HT-29 (cell line): ENCODE data around the gene CCDC146. TPM values are rescaled to one million over a fixed set of nuclear protein-coding genes. Genes with fewer than 3 reads are reported as not detected.
"Not testable (repeated sequence)": the region's sequence is repeated elsewhere in the genome, so short reads cannot be mapped to it uniquely, and the experiment has no call there.

Experiments
- DNase-seq: peaks from one replicate; pipeline ENCODE4 v3.0.0-alpha.2; 2015; ENCODE audit warnings: low spot score
- total RNA-seq: library from RNA; depleted of rRNA; stranded (reverse); fragments of >200 nt; shearing (Covaris generic); gene quantifications from 2 replicates; pipeline ENCODE4 v1.2.3, GENCODE V29; 2014

CCDC146 gene
- total RNA-seq, 1 experiment from 2014 or later: not detected

DNA sequence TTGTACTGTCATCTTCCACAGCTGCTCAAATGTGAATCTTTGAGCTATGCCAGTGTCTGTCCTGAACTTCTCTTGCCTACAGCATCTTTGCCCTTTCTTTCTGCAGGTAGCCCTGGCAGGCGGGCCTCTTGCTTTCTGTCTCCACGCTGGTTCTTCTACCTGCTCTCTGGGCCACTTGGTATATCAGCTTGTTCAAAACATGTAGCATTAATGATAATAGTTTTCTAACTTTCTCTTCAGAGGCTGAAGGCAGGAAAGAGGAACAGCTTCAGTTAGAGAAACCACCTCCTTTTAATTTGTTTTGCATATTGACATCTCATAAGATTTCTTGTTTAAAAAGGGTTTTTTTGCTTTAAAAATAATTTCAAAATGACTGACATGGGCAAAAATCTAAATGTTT lies 78.1 kb downstream of the CCDC146 start:
- DNase-seq: no peak

DNA sequence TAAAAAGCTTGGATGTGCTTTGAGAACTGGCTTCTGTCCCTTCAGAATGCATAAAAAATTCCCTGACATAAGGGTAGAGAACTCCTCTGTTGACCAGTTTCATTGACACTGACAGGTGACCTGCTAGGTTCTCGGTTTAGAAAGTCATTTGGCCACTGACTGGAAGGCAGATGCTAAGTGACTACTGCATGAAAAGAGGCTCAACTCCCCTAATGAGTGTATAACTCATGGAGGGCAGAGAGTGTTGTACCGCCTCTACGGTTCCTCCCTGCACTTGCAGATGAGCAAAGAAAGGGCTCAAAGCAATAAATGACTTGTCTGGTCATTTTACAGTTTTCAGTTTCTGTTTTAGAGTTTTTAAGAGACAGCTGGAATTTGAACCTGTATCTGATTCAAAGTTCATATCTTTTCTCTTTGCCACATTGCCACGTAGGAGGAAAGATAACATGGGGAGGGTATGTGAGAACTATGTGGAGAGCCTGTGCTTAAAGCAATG lies 80.1 kb downstream of the CCDC146 start:
- DNase-seq: no peak

DNA sequence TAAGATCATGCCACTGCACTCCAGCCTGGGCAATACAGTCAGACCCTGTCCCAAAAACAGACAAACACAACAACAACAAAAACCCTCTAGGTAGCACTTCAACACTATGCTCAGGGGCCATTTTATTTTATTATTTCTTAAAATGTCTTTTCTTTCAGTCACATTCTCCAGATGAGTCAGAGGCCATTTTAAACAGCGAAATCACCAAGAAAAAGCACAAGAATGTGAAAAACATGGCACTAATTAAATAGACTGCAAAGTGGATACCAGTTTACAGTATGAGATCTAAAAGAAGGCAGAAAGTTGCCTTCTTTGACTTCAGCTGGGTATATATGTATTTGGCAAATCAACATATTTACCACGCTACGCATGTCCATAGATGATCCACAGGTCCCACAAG lies 83.3 kb downstream of the CCDC146 start:
- no peak for DNase-seq

DNA sequence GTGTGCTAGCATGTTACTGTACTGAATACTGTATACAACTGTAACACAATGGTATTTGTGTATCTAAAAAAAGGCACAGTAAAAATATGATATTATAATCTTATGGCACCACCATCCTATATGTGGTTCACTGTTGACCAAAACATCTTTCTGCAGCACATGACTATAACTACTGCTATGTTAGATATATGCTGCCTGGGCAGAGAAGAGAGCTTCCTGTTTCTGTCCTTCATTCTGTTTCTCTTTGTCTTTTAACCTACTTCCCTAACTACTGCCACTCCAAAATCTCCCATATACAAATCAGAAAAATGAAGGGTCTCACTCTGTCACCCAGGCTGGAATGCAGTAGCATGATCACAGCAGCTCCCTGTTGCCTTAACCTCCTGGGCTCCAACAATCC lies 86.0 kb downstream of the CCDC146 start:
- DNase-seq: no peak

DNA sequence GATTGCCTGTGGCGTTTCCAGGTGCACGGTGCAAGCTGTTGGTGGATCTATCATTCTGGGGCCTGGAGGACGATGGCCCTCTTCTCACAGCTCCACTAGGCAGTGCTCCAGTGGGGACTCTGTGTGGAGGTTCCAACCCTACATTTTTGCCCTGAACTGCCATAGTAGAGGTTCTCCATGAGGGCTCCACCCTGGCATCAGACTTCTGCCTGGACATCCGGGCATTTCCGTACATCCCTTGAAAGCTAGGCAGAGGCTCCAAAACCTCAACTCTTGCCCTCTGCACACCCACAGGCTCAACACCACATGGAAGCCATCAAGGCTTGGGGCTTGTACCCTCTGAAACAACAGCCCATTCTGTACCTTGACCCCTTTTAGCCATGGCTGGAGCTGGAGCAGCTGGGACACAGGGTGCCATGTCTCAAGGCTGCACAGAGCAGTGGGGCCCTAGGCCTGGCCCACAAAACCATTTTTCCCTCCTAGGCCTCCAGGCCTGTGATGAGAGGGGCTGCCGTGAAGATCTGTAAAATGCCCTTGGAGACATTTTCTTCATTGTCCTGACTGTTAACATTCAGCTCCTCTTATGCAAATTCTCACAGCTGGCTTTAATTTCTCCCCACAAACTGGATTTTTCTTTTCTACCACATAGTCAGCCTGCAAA lies 87.2 kb downstream of the CCDC146 start:
- DNase-seq: no peak

DNA sequence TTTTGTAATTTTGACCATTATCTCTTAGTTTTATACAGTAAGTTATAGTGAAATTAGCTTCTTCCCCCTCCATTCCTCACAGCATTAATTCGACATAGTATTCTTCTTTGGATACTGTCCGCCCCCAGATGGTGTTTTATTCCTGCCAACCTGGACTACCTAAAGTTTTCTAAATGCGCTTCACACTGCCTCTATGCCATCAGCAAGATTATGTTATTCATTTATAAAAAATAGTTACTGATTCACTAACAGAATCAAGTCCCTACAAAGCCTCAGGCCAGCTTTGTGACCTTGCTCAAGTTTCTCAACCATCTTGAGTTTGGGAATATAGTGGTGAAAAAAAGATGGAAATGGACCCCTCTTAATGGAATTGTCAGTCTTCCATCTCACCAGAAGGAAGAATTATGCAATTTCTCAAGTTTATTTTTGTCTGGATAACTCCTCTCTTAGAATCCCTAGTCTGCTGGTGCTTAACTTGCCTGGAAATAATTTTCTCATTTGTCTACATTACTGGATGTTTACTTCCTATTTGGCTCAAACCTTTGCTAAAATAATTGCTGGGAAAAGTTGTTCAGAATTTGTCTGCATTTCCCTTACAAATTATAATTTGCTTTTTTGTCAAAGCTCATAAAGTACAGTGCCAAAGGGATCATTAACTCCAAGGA lies 93.9 kb downstream of the CCDC146 start:
- DNase-seq: no peak

DNA sequence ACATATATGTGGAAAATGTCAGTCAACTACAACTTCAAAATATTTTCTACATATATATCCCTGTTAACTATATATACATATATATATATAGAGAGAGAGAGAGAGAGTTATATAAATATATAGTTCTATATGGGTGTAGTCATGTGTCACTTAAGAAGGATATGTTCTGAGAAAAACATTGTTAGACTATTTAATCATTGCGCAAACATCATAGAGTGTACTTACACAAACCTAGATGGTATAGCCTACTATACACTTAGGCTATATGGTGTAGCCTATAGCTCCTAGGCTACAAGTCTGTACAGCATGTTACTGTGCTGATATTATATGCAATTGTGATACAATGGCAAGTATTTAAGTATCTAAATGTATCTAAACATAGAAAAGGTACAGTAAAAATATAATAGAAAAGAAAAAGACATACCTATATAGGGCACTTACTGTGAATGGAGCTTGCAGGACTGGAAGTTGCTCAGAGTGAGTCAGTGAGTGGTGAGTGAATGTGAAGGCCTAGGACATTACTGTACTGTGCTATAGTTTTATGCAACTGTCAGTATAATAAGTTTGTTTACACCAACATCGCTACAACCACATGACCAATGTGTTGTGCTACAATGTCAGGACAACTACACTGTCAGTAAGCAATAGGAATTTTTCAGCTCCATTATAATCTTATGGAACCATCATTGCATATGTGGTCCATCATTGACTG lies 95.2 kb downstream of the CCDC146 start:
- no peak for DNase-seq

DNA sequence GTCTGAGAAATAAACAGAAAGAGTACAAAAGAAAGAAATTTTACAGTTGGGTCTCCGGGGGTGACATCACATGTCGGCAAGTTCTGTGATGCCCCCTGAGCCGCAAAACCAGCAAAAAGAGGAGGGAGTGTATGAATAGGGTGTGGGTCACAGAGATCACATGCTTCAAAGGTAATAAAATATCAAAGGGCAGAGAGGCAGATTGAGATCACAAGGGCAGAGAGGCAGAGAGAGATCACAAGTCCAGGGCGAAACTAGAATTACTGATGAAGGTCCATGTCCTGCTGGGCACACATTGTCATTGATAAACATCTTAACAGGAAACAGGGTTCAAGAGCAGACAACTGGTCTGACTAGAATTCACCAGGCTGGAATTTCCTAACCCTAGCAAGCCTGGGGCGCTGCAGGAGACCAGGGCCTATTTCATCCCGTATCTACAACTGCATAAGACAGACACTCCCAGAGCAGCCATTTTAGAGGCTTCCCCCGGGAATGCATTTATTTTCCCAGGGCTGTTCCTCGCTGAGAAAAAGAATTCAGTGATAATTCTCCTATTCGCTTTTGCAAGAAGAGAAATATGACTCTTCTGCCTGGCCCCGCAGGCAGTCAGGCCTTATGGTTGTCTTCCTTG lies 97.4 kb downstream of the CCDC146 start:
- not testable (repeated sequence) for DNase-seq

DNA sequence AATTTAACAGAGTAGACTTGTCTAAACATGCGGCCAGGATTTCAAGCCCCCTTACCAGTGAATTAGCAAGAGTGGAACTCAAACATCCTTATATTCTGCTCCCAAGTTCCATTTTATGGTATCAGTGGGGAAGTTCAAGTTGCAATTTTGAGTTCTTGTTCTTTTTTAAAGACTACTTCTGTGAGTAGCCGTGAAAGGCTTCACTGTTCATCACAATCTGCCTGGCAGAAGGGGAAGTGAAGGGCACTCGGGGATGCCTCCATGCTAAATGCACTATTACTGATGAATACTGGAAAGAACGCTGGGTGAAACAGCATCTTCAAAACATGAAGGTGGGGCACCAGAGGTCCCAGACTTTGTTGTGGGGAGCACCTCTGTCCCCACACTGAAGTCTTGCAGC lies 99.7 kb downstream of the CCDC146 start:
- DNase-seq: no peak

DNA sequence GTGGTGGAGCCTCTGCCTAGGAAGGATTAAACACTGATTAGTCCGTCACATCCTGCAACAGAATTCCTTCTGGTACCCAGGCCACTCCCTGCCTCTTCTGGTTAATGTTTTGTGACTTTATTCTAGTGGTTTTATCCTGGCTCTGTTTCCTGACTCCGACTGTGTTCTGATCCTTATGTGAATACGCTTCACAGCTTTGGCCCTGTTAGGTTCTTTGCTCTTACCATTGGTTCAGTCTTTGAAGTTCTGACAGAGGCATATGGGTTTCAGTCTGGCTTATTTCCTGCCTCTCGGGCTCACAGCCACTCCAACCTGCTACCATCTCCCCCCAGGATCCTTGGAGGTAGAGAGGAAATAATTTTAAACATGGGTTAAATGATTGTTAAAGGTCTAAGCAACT lies 100.4 kb downstream of the CCDC146 start:
- DNase-seq: no peak

DNA sequence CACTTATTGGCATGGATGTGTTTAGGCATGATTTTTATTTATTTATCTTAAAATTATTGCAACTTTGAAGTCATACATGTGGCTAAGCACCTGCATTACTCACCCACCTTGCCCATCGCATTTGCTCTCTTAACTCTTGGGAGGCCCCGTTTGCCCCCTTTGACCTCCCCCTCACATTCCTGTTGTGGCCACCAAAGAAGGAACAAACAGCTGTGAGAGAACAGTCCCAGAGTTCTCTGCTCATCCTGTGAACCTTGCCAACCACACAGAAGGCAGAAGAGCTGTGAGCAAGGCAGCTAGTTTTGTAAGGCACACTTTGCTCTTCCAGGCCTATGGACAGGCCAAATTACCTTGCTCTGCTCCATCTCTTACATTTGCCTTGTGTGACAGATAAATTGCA lies 100.8 kb downstream of the CCDC146 start:
- no peak for DNase-seq

DNA sequence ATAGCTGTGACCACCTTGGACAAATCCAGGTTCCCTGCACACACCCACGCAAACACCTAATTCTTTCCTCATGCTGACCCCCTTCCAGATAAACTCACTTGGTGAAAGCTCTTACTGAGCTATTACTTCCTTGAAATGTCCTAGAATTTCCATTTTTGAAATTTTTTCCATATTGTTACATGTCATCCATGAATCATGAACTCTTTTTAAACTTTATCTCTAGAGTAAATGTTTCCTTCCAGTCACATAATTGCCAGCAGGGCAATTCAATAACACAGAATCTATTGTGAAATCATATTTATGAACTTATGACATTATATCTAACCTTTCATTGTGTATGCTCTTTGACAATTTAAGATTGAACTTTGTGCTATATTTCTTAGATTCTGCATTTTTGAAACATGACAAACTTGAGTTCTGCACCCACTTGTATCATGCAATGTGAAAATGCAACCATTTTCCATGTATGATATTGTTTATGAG lies 104.0 kb downstream of the CCDC146 start:
- no peak for DNase-seq

DNA sequence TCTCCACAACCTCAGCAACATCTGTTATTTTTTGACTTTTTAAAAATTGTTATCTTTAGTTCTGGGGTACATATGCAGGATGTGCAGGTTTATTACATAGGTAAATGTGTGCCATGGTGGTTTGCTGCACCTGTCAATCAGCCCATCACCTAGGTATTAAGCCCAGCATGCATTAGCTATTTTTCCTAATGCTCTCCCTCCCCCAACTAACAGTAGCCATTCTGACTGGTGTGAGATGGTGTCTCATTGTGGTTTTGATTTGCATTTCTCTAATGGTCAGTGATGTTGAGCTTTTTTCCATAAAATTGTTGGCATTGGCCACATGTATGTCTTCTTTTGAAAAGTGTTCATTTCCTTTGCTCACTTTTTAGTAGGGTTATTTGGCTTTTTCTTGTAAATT lies 106.4 kb downstream of the CCDC146 start:
- DNase-seq: not testable (repeated sequence)

DNA sequence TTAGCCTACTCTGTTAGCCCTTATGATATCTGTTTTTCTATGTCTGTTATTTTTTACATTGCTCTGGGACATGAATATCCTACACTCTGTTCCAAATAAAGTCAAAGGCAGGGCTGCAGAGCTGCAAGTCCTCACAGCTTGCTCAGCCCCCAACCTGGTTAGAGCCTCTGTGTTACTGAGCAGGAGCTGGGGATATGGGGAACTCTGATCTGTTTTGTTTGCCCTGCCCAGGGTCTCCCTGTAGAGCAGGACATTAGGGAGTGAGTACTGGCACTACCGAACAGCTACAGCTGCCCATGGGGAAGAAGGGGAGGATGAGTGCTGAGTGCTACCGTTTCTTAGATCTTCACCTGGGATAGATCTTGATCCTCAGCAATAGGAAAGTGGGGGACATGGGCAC lies 110.1 kb downstream of the CCDC146 start:
- DNase-seq: no peak

DNA sequence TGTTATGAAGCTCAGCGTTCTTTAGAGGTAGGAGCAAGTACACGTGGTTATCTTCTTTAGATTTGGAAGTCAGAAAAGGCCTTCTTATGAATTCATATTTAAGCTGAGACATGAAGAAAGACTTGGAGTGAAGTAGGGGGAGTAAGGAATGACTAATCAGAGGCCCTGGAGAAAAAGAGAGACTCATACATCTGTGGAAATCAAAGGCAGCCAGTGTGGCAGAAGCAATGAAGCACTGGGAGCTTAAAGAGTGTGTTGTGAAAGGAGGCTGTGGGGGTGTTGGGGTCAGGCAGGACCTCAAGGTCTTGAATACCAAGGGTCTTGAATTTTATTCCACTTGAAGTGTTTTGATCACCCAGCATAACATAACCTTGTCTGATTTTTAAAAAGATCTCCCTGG lies 112.9 kb downstream of the CCDC146 start:
- DNase-seq: no peak

DNA sequence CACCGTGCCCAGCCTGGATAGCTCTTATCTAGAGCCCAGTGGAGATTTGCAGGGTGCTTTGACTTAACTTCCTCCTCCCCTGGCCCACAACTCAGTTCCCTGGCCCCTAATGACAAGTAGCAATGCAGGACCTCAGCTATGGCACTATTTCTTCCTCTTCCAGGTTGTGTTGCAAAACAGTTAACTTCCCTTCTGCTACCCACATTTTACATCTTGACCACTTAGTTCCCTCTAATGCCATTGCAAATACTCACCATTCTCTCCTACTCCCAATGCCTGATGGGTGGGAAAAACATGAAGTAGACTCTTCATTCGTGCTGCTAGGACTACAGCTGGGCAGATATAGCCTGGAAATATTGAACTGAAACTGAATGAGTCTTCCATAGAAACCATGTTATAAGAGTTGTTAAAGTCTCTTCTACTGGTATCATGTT lies 116.3 kb downstream of the CCDC146 start:
- DNase-seq: no peak

DNA sequence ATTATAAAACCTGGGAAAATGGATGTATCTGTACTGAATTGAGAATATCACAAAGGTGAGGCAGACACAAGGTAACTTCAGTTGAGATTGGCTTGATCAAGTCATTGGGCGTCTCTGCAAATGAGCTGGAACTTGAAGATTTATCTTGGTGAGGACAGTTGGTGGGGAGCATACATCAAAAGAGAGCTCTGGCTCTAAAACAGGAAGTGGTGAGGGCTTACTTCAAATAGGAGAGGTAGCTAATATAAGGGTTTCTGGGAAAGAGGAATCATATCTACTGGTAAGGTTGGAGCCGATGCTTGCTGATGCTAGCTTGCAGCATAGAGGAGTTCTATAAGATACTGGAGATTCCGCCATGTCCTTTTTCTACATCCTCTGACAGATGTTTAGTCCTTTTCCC lies 117.1 kb downstream of the CCDC146 start:
- DNase-seq: no peak

DNA sequence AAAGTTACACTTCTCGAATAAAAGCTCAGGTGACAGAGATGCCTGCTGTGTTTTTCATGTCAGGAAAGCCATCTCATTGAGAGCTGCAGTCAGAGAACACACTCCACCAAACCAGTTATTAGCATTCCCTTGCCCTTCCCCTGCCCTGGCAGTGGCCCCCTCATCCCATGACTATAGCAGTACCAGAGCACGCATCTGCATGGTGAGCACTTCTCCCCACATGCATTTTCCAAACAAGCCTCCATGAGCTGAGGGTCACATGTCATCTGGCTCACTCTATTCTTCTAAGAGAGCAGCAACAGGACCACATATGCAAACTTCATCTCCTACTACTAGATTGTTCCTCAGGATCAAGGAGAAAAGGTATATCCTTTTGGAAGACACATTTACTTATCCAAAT lies 119.7 kb downstream of the CCDC146 start:
- DNase-seq: no peak

DNA sequence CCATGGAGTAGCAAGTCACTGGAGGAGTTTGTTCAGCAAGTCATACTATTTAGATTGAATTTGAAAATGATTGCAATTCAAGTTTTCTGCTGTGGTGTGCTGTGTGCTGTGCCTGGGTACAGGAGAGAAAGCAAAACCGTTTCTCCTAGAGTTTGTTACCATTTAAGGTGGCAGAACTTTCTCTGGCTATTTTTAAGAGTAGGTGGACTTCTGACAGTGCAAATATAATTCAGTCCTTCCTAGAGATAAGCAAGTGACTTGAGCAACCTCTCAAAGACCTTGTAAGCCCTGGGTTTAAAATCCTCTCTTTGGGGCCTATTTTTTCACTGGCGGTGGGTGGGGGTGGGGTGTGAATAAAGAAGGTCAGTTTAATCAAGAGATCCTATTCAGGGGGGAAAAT lies 120.1 kb downstream of the CCDC146 start:
- no peak for DNase-seq

DNA sequence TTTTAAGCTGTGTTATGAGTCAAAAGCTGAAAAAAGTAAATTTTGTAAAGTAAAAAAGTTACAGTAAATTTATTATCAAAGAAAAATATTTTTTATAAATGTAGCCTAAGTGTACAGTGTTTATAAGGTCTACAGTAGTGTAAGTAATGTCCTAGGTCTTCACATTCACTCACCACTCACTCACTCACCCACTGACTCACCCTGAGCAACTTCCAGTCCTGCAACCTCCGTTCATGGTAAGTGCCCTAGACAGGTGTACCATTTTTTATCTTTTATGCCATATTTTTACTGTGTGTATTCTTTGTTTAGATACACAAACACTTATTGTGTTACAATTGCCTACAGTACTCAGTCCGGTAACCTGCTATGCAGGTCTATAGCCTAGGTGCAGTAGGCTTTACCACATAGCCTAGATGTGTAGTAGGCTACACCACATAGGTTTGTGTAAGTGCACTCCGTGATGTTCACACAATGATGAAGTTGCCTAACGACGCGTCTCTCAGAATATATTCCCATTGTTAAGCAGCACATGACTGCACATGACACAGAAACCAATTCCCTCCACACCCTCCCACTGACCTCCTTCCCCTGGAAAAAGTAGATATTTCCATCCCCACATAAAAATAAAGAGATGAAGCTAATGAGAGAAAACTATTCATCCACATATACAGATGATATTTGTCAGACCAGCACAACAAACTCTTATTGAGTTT lies 122.0 kb downstream of the CCDC146 start:
- DNase-seq: no peak

DNA sequence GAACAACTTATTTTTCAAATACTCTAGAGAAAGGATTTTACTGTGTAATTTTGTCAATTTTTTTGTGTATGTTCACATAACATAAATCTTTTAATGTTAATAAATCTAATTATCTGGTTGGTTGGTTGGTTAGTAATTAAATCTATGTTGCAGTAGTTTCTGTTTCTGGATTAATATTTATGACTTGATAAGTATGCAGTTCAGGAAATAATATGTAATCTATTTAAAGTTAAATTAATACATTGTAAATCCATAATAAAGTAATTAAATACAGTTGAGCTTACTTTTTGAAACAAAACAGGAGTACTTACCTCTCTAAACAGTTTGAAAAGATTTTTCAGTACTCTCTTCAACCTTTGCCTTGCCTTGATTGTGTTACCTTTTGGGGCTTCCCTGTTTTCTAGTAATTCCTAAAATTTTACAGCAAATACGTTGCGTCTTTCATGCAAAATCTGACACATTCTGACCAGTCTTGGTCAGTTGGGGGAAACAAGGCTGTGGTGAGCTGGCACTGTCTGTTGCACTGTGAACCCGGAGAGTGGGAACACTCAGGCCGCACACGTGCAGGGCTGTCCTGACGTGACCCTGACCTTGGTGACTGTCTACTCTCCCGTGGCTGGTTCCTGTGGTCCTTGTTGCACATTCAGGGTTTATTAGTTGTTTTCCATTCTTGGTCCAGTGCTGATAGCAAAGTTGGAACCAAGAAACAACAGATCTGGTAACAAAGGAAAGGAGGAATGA lies 122.8 kb downstream of the CCDC146 start:
- no peak for DNase-seq
